Activated T-helper 2 cell treated with anti-CD3 and anti-CD28 coated beads, Interferon-gamma antibody, Interleukin-2, Interleukin-4, amounts not matched to agents 10 μg/mL and 5 μg/mL and 100 μg/mL, durations not matched to agents 14 hours and 24 hours and 36 hours (primary cell): ENCODE results near the gene PPP1R13B. TPM values are rescaled to one million over a fixed set of nuclear protein-coding genes. Genes with fewer than 3 reads are reported as not detected.

Experiments
- DNase-seq: peaks from one replicate; pipeline ENCODE4 v3.0.0; 2021; ENCODE audit warnings: low spot score
- H3K27ac Mint-ChIP-seq: one replicate; pipeline ENCODE4 v1.8.0; 2021; ENCODE audit warnings: mixed read lengths
- H3K27me3 Mint-ChIP-seq: one replicate; pipeline ENCODE4 v1.8.0; 2021; ENCODE audit warnings: low read depth, mixed read lengths
- H3K36me3 Mint-ChIP-seq: one replicate; pipeline ENCODE4 v1.8.0; 2021; ENCODE audit warnings: low read depth, mixed read lengths
- H3K4me1 Mint-ChIP-seq: one replicate; pipeline ENCODE4 v1.8.0; 2021; ENCODE audit warnings: low read depth, mixed read lengths
- H3K4me3 Mint-ChIP-seq: one replicate; pipeline ENCODE4 v1.8.0; 2021; ENCODE audit warnings: low read depth, mild to moderate bottlenecking, moderate library complexity, mixed read lengths
- H3K9me3 Mint-ChIP-seq: one replicate; pipeline ENCODE4 v1.8.0; 2021; ENCODE audit warnings: mixed read lengths
- intact Hi-C: fragments of 100-400 bp; cut with micrococcal nuclease; formaldehyde crosslinking; loops from one replicate; pipeline ENCODE4 v1.15.1; 2023
- total RNA-seq: library from RNA; stranded (reverse); gene quantifications from 2 replicates; pipeline ENCODE4 v1.2.3, GENCODE V29; 2022

The PPP1R13B gene
- total RNA-seq, 1 donor from 2014 or later, result 7.8 TPM

- H3K27me3 Mint-ChIP-seq, result no peaks in the 10 kb centered on the region
- no peak overlapping the region for H3K27ac Mint-ChIP-seq
- H3K4me1 Mint-ChIP-seq, result no peaks in the 10 kb centered on the region
- DNase-seq, result no peak
- intact Hi-C loops, result no loop called here
- peaks cover 44% of the 10 kb centered on the region for H3K36me3 Mint-ChIP-seq
- no peak overlapping the region for H3K4me3 Mint-ChIP-seq
- H3K9me3 Mint-ChIP-seq, result no peaks in the 10 kb centered on the region
Measured at GRCh38 chr14:103706551-103707328, 140.6 kb downstream of the PPP1R13B start.

GRCh38 chr14:103705504-103706284 lies 141.7 kb downstream of the PPP1R13B start:
- intact Hi-C loops, result no loop called here
- Mint-ChIP-seq H3K27ac (no peak overlapping the region), H3K4me3 (no peak overlapping the region), H3K27me3 (no peaks in the 10 kb centered on the region), H3K4me1 (no peaks in the 10 kb centered on the region), H3K9me3 (no peaks in the 10 kb centered on the region), H3K36me3 (peaks cover 40% of the 10 kb centered on the region)
- no peak for DNase-seq

GRCh38 chr14:103705118-103705503 lies 142.3 kb downstream of the PPP1R13B start:
- no peak for DNase-seq
- intact Hi-C loops, result no loop called here
- no peak overlapping the region for H3K27ac Mint-ChIP-seq
- no peak overlapping the region for H3K4me3 Mint-ChIP-seq
- peaks cover 39% of the 10 kb centered on the region for H3K36me3 Mint-ChIP-seq
- no peaks in the 10 kb centered on the region for H3K27me3 Mint-ChIP-seq
- H3K4me1 Mint-ChIP-seq, result no peaks in the 10 kb centered on the region
- no peaks in the 10 kb centered on the region for H3K9me3 Mint-ChIP-seq

- intact Hi-C loops, result no loop called here
- H3K27me3 Mint-ChIP-seq, result no peaks in the 10 kb centered on the region
- no peaks in the 10 kb centered on the region for H3K4me1 Mint-ChIP-seq
- no peak overlapping the region for H3K4me3 Mint-ChIP-seq
- no peak overlapping the region for H3K27ac Mint-ChIP-seq
- peaks cover 40% of the 10 kb centered on the region for H3K36me3 Mint-ChIP-seq
- H3K9me3 Mint-ChIP-seq, result no peaks in the 10 kb centered on the region
- no peak for DNase-seq
Measured at GRCh38 chr14:103704708-103705107, 142.7 kb downstream of the PPP1R13B start.

- Mint-ChIP-seq H3K4me3 (no peak overlapping the region), H3K4me1 (no peaks in the 10 kb centered on the region), H3K36me3 (peaks cover 40% of the 10 kb centered on the region), H3K9me3 (no peaks in the 10 kb centered on the region), H3K27me3 (no peaks in the 10 kb centered on the region), H3K27ac (no peak overlapping the region)
- intact Hi-C loops, result no loop called here
- DNase-seq, result no peak
Measured at GRCh38 chr14:103703433-103704385, 143.7 kb downstream of the PPP1R13B start.

- Mint-ChIP-seq H3K4me1 (no peaks in the 10 kb centered on the region), H3K4me3 (no peak overlapping the region), H3K27ac (no peak overlapping the region), H3K27me3 (no peaks in the 10 kb centered on the region), H3K36me3 (peaks cover 32% of the 10 kb centered on the region), H3K9me3 (no peaks in the 10 kb centered on the region)
- no peak for DNase-seq
- intact Hi-C loops, result no loop called here
Measured at GRCh38 chr14:103702497-103703432, 144.6 kb downstream of the PPP1R13B start.

- H3K27me3 Mint-ChIP-seq, result no peaks in the 10 kb centered on the region
- peaks cover 35% of the 10 kb centered on the region for H3K36me3 Mint-ChIP-seq
- H3K27ac Mint-ChIP-seq, result no peak overlapping the region
- no peaks in the 10 kb centered on the region for H3K9me3 Mint-ChIP-seq
- DNase-seq, result no peak
- intact Hi-C loops, result no loop called here
- no peak overlapping the region for H3K4me3 Mint-ChIP-seq
- no peaks in the 10 kb centered on the region for H3K4me1 Mint-ChIP-seq
Measured at GRCh38 chr14:103702095-103702494, 145.3 kb downstream of the PPP1R13B start.

- H3K4me1 Mint-ChIP-seq, result no peaks in the 10 kb centered on the region
- no peak overlapping the region for H3K27ac Mint-ChIP-seq
- H3K36me3 Mint-ChIP-seq, result peaks cover 43% of the 10 kb centered on the region
- H3K4me3 Mint-ChIP-seq, result no peak overlapping the region
- H3K9me3 Mint-ChIP-seq, result no peaks in the 10 kb centered on the region
- DNase-seq, result no peak
- H3K27me3 Mint-ChIP-seq, result no peaks in the 10 kb centered on the region
- intact Hi-C loops, result no loop called here
Measured at GRCh38 chr14:103700753-103701490, 146.5 kb downstream of the PPP1R13B start.

GRCh38 chr14:103699901-103700752 lies 147.2 kb downstream of the PPP1R13B start:
- no peak overlapping the region for H3K27ac Mint-ChIP-seq
- no peak overlapping the region for H3K4me3 Mint-ChIP-seq
- H3K4me1 Mint-ChIP-seq, result no peaks in the 10 kb centered on the region
- no peaks in the 10 kb centered on the region for H3K27me3 Mint-ChIP-seq
- DNase-seq, result no peak
- H3K9me3 Mint-ChIP-seq, result no peaks in the 10 kb centered on the region
- peaks cover 41% of the 10 kb centered on the region for H3K36me3 Mint-ChIP-seq
- intact Hi-C loops, result no loop called here

- Mint-ChIP-seq H3K36me3 (peaks cover 42% of the 10 kb centered on the region), H3K9me3 (no peaks in the 10 kb centered on the region), H3K4me3 (no peak overlapping the region), H3K4me1 (no peaks in the 10 kb centered on the region), H3K27me3 (no peaks in the 10 kb centered on the region), H3K27ac (no peak overlapping the region)
- intact Hi-C loops, result no loop called here
- no peak for DNase-seq
Measured at GRCh38 chr14:103699261-103699661, 148.1 kb downstream of the PPP1R13B start.
